HG02759 (cell line): ENCODE measurements around the gene CNTN2.

Source experiments
- ATAC-seq: cut with Tn5 transposase; IDR thresholded peaks from one replicate; pipeline ENCODE4 v1.9.1; 2021; ENCODE audit warnings: mild to moderate bottlenecking, moderate library complexity; ENCODE audit not compliant: unreplicated experiment

Gene CNTN2

GRCh38 chr1:205020466-205020865 is 22.5 kb upstream of the CNTN2 start:
- no peak for ATAC-seq

- ATAC-seq = no peak
Observed at GRCh38 chr1:205024679-205025078, 18.3 kb upstream of the CNTN2 start.

GRCh38 chr1:205025239-205025638 is 17.8 kb upstream of the CNTN2 start:
- ATAC-seq = no peak

- ATAC-seq = no peak
Observed at GRCh38 chr1:205026181-205026580, 16.8 kb upstream of the CNTN2 start.

- ATAC-seq = no peak
Observed at GRCh38 chr1:205028390-205028789, 14.6 kb upstream of the CNTN2 start.

GRCh38 chr1:205028924-205029323 is 14.1 kb upstream of the CNTN2 start:
- no peak for ATAC-seq

GRCh38 chr1:205030241-205030640 is 12.8 kb upstream of the CNTN2 start:
- no peak for ATAC-seq

GRCh38 chr1:205030896-205031295 is 12.1 kb upstream of the CNTN2 start:
- ATAC-seq = no peak

- no peak for ATAC-seq
Observed at GRCh38 chr1:205032508-205032907, 10.5 kb upstream of the CNTN2 start.

GRCh38 chr1:205037539-205037938 is 5.5 kb upstream of the CNTN2 start:
- no peak for ATAC-seq

- no peak for ATAC-seq
Observed at GRCh38 chr1:205038132-205038786, 4.8 kb upstream of the CNTN2 start.

GRCh38 chr1:205041001-205041715 is 1.9 kb upstream of the CNTN2 start:
- ATAC-seq = no peak

GRCh38 chr1:205041998-205042910 is 758 bp upstream of the CNTN2 start:
- no peak for ATAC-seq

GRCh38 chr1:205043866-205044265 is 854 bp downstream of the CNTN2 start:
- ATAC-seq = no peak

- ATAC-seq = no peak
Observed at GRCh38 chr1:205044741-205045140, 1.7 kb downstream of the CNTN2 start.

- no peak for ATAC-seq
Observed at GRCh38 chr1:205045146-205045545, 2.1 kb downstream of the CNTN2 start.

GRCh38 chr1:205046870-205047269 is 3.9 kb downstream of the CNTN2 start:
- no peak for ATAC-seq

- ATAC-seq = no peak
Observed at GRCh38 chr1:205047764-205048231, 4.8 kb downstream of the CNTN2 start.

GRCh38 chr1:205048382-205048781 is 5.4 kb downstream of the CNTN2 start:
- ATAC-seq = no peak

- no peak for ATAC-seq
Observed at GRCh38 chr1:205049479-205049878, 6.5 kb downstream of the CNTN2 start.

- no peak for ATAC-seq
Observed at GRCh38 chr1:205052690-205053089, 9.7 kb downstream of the CNTN2 start.
